Stomach (tissue), 4 donors: Measurements from ENCODE around the gene NAB2.

ENCODE experiments used
- CTCF ChIP-seq, 7 experiments: fragments of 450-650 bp in 4 of 7; fragments of 200-600 bp in 3 of 7; sonication (generic) in 3 of 7; IDR thresholded peaks; one replicate each; pipeline ENCODE4 v1.5.1; 2016 to 2019; ENCODE audit warnings: antibody characterized with exemption in 7 of 7, control low read depth in 2 of 7, mild to moderate bottlenecking in 1 of 7
- EP300 ChIP-seq: sonication (generic); formaldehyde crosslinking; IDR thresholded peaks from one replicate; pipeline ENCODE4 v1.6.1; 2017; ENCODE audit warnings: antibody characterized with exemption
- POLR2A ChIP-seq, 4 donors: fragments of 450-650 bp; IDR thresholded peaks; one replicate each; pipeline ENCODE4 v1.6.1; 2016; ENCODE audit warnings: antibody characterized with exemption in 4 of 4, control low read depth in 2 of 4, mild to moderate bottlenecking in 1 of 4, moderate library complexity in 1 of 4

GRCh38 chr12:57042695-57043094 lies 46.2 kb upstream of the NAB2 start:
- TF ChIP-seq CTCF (IDR thresholded peaks at IDR 0.05): no peak
- TF ChIP-seq POLR2A (IDR thresholded peaks at IDR 0.05): no peak
- no peak for TF ChIP-seq EP300
